HL-60 (cell line): Measurements from ENCODE around the gene SCGB3A1.
A peak's percentile ranks its signal among the peaks of the same experiment; 100 is the strongest.

Experiments used
- DNase-seq, 2 experiments: peaks; one replicate each; pipeline ENCODE4 v3.0.0-alpha.2; 2010 to 2020; ENCODE audit warnings: low read depth in 1 of 2, low spot score in 1 of 2
- H3K27ac ChIP-seq: fragments of 250-450 bp; sonication (Bioruptor Pico); replicated peaks from 2 replicates; pipeline ENCODE4 v1.5.1; 2020; ENCODE audit warnings: mild to moderate bottlenecking, moderate library complexity
- H3K27me3 ChIP-seq: fragments of 250-450 bp; sonication (Bioruptor Pico); 2 replicates; pipeline ENCODE4 v1.5.1; 2021; ENCODE audit warnings: mild to moderate bottlenecking, moderate library complexity; ENCODE audit not compliant: insufficient read depth, poor library complexity, severe bottlenecking
- H3K4me3 ChIP-seq: replicated peaks from 2 replicates; pipeline ENCODE4 v1.5.1; 2011; ENCODE audit warnings: mild to moderate bottlenecking, control low read depth, low read length; ENCODE audit not compliant: insufficient read depth
- GABPA ChIP-seq: IDR thresholded peaks from 2 replicates; pipeline ENCODE4 v1.6.1; 2012; ENCODE audit warnings: low read depth
- POLR2AphosphoS5 ChIP-seq: IDR thresholded peaks from 2 replicates; pipeline ENCODE4 v1.6.1; 2012; ENCODE audit warnings: low read depth
- SPI1 ChIP-seq: IDR thresholded peaks from 2 replicates; pipeline ENCODE4 v1.6.1; 2012; ENCODE audit warnings: low read depth, mild to moderate bottlenecking, borderline replicate concordance
- TF ChIP-seq, protein P1 (sequence below): IDR thresholded peaks from 2 replicates; pipeline ENCODE4 v1.6.1; 2012; ENCODE audit warnings: low read depth; ENCODE audit not compliant: insufficient replicate concordance
- TF ChIP-seq, protein P2 (sequence below): IDR thresholded peaks from one replicate; pipeline ENCODE4 v1.5.1; 2011; ENCODE audit warnings: low read length, control low read depth, inconsistent platforms; ENCODE audit not compliant: insufficient read depth

Gene SCGB3A1

DNA sequence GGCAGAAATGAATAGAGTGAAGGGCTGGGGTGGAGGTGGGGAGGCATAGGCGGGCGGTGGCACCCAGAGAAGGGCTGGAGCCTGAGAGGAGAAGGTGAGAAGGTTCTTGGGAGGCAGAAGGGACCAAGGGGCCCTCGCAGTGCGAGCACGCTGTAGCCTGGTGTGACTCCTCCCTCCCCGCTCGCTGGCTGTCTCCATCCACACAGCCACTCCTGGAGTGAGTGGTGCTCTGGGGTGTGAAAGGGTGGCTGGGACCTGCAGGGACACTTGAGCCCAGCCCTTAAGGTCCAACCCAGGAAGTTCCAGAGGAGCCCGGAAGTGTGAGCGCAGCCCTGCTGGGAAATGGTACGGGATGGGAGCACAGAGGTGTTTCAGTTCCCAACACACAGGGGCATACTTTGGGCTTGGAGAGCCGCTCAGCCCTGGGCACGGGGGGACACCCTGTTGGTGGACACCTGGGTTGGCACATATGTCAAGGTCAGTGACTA is 9.3 kb upstream of the SCGB3A1 start:
- DNase-seq = no peak

DNA sequence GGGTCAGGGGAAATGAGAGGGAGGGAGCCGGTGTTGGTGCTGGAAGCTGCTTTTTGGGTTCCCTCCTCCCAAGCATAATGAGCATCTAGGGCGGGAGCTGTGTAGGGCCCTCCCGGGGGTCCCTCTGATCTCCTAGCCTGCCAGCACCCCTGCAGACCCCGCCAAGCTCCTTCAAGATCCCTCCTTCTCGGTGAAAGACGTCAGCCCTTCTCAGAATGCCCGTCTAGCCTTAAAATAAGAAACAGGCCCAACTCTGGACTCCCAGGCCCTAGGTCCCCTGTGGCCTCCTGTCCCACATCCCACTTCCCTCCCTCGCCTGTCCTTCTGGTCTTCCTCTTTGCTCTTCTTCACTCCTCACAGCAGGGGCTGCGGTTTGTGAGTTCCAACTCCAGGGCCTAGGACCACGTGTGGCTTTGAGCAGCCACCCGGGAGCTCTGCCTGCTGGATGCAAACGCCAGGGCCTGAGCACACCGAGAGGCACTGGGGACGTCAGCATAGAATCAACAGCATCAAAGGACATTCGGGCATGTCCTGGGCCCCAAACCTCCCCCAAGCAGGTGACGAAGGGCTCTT is 8.8 kb upstream of the SCGB3A1 start:
- Histone ChIP-seq H3K4me3 (no peak overlapping the region), H3K27me3 (no peaks in the 10 kb centered on the region), H3K27ac (no peak overlapping the region)
- peak in 1 of 2 experiments; percentile 37 for DNase-seq
- TF ChIP-seq, protein P1, sequence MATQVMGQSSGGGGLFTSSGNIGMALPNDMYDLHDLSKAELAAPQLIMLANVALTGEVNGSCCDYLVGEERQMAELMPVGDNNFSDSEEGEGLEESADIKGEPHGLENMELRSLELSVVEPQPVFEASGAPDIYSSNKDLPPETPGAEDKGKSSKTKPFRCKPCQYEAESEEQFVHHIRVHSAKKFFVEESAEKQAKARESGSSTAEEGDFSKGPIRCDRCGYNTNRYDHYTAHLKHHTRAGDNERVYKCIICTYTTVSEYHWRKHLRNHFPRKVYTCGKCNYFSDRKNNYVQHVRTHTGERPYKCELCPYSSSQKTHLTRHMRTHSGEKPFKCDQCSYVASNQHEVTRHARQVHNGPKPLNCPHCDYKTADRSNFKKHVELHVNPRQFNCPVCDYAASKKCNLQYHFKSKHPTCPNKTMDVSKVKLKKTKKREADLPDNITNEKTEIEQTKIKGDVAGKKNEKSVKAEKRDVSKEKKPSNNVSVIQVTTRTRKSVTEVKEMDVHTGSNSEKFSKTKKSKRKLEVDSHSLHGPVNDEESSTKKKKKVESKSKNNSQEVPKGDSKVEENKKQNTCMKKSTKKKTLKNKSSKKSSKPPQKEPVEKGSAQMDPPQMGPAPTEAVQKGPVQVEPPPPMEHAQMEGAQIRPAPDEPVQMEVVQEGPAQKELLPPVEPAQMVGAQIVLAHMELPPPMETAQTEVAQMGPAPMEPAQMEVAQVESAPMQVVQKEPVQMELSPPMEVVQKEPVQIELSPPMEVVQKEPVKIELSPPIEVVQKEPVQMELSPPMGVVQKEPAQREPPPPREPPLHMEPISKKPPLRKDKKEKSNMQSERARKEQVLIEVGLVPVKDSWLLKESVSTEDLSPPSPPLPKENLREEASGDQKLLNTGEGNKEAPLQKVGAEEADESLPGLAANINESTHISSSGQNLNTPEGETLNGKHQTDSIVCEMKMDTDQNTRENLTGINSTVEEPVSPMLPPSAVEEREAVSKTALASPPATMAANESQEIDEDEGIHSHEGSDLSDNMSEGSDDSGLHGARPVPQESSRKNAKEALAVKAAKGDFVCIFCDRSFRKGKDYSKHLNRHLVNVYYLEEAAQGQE = no peak
- peak; percentile 54; the same call in 1 of the 2 replicates for TF ChIP-seq SPI1

More for the DNA sequence above, 9.3 kb upstream of the SCGB3A1 start:
- TF ChIP-seq GABPA (no peak), SPI1 (no peak), POLR2AphosphoS5 (no peak)
- TF ChIP-seq, protein P1 = no peak
- TF ChIP-seq, protein P2, sequence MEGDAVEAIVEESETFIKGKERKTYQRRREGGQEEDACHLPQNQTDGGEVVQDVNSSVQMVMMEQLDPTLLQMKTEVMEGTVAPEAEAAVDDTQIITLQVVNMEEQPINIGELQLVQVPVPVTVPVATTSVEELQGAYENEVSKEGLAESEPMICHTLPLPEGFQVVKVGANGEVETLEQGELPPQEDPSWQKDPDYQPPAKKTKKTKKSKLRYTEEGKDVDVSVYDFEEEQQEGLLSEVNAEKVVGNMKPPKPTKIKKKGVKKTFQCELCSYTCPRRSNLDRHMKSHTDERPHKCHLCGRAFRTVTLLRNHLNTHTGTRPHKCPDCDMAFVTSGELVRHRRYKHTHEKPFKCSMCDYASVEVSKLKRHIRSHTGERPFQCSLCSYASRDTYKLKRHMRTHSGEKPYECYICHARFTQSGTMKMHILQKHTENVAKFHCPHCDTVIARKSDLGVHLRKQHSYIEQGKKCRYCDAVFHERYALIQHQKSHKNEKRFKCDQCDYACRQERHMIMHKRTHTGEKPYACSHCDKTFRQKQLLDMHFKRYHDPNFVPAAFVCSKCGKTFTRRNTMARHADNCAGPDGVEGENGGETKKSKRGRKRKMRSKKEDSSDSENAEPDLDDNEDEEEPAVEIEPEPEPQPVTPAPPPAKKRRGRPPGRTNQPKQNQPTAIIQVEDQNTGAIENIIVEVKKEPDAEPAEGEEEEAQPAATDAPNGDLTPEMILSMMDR = no peak
- H3K27ac ChIP-seq = no peak overlapping the region
- no peaks in the 10 kb centered on the region for H3K27me3 ChIP-seq
- no peak overlapping the region for H3K4me3 ChIP-seq

DNA sequence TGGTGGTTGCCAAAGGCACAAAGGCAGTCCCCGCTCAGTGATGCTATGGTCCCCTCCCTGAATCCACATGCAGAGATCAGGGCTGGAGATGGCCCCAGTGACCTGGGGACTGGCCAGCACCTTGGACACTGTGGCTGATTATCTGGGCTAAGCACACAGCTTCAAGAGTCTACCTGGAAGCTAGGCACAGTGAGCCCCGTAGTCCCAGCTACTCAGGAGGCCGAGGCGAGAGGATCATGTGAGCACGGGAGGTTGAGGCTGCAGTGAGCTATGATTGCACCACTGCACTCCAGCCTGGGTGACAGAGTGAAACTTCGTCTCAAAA is 8.3 kb upstream of the SCGB3A1 start:
- no peak overlapping the region for H3K27ac ChIP-seq
- TF ChIP-seq, protein P2 = no peak
- H3K27me3 ChIP-seq = no peaks in the 10 kb centered on the region
- H3K4me3 ChIP-seq = no peak overlapping the region
- no peak for DNase-seq

DNA sequence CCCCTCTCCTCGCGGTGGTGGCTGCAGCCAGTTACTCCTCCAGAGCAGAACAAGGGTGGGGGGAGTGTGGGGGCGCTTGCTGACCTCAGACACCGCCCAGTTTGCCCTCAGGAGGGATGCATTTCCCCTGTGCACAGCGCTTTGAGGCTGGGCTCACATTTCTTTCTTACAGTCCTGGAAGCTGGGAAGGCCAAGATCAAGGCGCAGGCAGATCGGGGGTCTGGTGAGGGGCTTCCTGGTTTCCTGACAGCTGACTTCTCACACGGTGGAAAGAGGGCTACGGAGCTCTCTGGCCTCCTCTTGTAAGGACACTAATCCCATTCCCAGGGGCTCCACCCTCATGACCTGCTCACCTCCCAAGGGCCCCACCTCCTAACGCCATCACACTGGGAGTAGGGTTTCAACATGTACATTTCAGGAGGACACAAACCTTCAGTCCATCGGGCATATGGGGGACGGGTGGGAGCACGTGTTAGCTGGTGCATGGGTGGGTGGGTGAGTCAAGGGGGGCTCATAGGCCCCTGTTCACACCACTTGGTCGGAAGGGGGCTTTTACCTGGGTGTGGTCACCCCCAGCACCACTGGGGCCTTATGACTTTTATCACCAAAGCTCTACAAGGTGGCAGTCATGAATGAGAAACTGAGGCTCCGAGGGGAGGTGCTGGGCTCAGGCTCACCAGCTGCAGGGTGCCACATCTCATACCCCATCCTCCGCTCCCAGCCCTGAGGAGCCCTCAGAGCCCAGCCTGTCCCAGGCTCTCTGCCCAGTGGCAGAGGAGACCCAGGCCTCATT is 7.7 kb upstream of the SCGB3A1 start:
- DNase-seq = no peak
- Histone ChIP-seq H3K4me3 (no peak overlapping the region), H3K27ac (no peak overlapping the region), H3K27me3 (no peaks in the 10 kb centered on the region)
- TF ChIP-seq, protein P2 = no peak
- TF ChIP-seq POLR2AphosphoS5 (no peak), GABPA (no peak), SPI1 (no peak)
